Liver (tissue), 9 donors: Measurements from ENCODE around the gene ACP4. TPM values are rescaled to one million over a fixed set of nuclear protein-coding genes. Genes with fewer than 3 reads are reported as not detected.

Source experiments
- DNase-seq: peaks from one replicate; pipeline ENCODE4 v3.0.0-alpha.2; 2017; ENCODE audit warnings: low spot score
- H3K27ac ChIP-seq, 2 donors: one replicate each; pipeline ENCODE4 v1.7.0; 2013; ENCODE audit warnings: inconsistent platforms in 2 of 2, low read length in 2 of 2, control low read depth in 1 of 2, low read depth in 1 of 2, mild to moderate bottlenecking in 1 of 2
- H3K27me3 ChIP-seq, 4 donors: one replicate each; pipeline versions ENCODE4 v1.6.1 to v1.7.0; 2013; ENCODE audit warnings: low read length in 3 of 4, inconsistent platforms in 1 of 4, mild to moderate bottlenecking in 1 of 4, moderate library complexity in 1 of 4; ENCODE audit not compliant: control insufficient read depth in 4 of 4, insufficient read depth in 4 of 4
- H3K36me3 ChIP-seq, 4 donors: one replicate each; pipeline versions ENCODE4 v1.6.1 to v1.7.0; 2013; ENCODE audit warnings: low read length in 3 of 4, mild to moderate bottlenecking in 3 of 4, low read depth in 1 of 4, moderate library complexity in 1 of 4; ENCODE audit not compliant: control insufficient read depth in 4 of 4, insufficient read depth in 3 of 4
- H3K4me1 ChIP-seq, 4 donors: one replicate each; pipeline versions ENCODE4 v1.6.1 to v1.7.0; 2013; ENCODE audit warnings: low read length in 3 of 4, mild to moderate bottlenecking in 3 of 4, moderate library complexity in 1 of 4; ENCODE audit not compliant: control insufficient read depth in 4 of 4, insufficient read depth in 4 of 4
- H3K4me3 ChIP-seq, 3 donors: one replicate each; pipeline versions ENCODE4 v1.6.1 to v1.7.0; 2013; ENCODE audit warnings: low read length in 3 of 3, control low read depth in 1 of 3, low read depth in 1 of 3, mild to moderate bottlenecking in 1 of 3
- H3K9ac ChIP-seq, 2 donors: one replicate each; pipeline ENCODE4 v1.7.0; 2013; ENCODE audit warnings: low read length in 2 of 2, mild to moderate bottlenecking in 2 of 2, moderate library complexity in 2 of 2, control low read depth in 1 of 2, low read depth in 1 of 2
- H3K9me3 ChIP-seq, 4 donors: one replicate each; pipeline versions ENCODE4 v1.6.1 to v1.7.0; 2013; ENCODE audit warnings: low read length in 3 of 4; ENCODE audit not compliant: control insufficient read depth in 4 of 4
- EGR1 ChIP-seq, 2 donors: IDR thresholded peaks; 2 replicates each; pipeline ENCODE4 v1.6.1; 2016 to 2018; ENCODE audit warnings: antibody characterized with exemption in 2 of 2, low read depth in 2 of 2
- FOXA1 ChIP-seq: IDR thresholded peaks from 2 replicates; pipeline ENCODE4 v1.6.1; 2016; ENCODE audit warnings: antibody characterized with exemption
- FOXA2 ChIP-seq: IDR thresholded peaks from 2 replicates; pipeline ENCODE4 v1.6.1; 2016; ENCODE audit warnings: antibody characterized with exemption
- GABPA ChIP-seq, 2 donors: IDR thresholded peaks in 1 of 2; conservative IDR thresholded peaks in 1 of 2; 2 replicates each; pipeline ENCODE4 v1.6.1; 2016; ENCODE audit warnings: antibody characterized with exemption in 2 of 2, mild to moderate bottlenecking in 1 of 2, moderate library complexity in 1 of 2
- HNF4A ChIP-seq, 2 donors: conservative IDR thresholded peaks; 2 replicates each; pipeline ENCODE4 v1.6.1; 2016; ENCODE audit warnings: antibody characterized with exemption in 2 of 2, mild to moderate bottlenecking in 2 of 2
- JUND ChIP-seq, 2 donors: IDR thresholded peaks; 2 replicates each; pipeline ENCODE4 v1.6.1; 2016; ENCODE audit warnings: antibody characterized with exemption in 2 of 2
- NR2F2 ChIP-seq: IDR thresholded peaks from 2 replicates; pipeline ENCODE4 v1.6.1; 2016; ENCODE audit warnings: antibody characterized with exemption
- RAD21 ChIP-seq, 2 donors: IDR thresholded peaks; 2 replicates each; pipeline ENCODE4 v1.6.1; 2016; ENCODE audit warnings: antibody characterized with exemption in 2 of 2, mild to moderate bottlenecking in 2 of 2
- RXRA ChIP-seq, 2 donors: IDR thresholded peaks; 2 replicates each; pipeline ENCODE4 v1.6.1; 2017 to 2018; ENCODE audit warnings: antibody characterized with exemption in 2 of 2, mild to moderate bottlenecking in 1 of 2
- TAF1 ChIP-seq: conservative IDR thresholded peaks from 2 replicates; pipeline ENCODE4 v1.6.1; 2016; ENCODE audit warnings: antibody characterized with exemption, mild to moderate bottlenecking
- YY1 ChIP-seq: IDR thresholded peaks from 2 replicates; pipeline ENCODE4 v1.6.1; 2016; ENCODE audit warnings: antibody characterized with exemption, mild to moderate bottlenecking
- WGBS: extraction: QIAGEN DNeasy Blood & Tissue Kit; methylation state at CpG from one replicate; pipeline ENCODE4 v1.1.7; 2013; 5-methylcytosine and 5-hydroxymethylcytosine counted together
- polyA plus RNA-seq, 2 donors: library from polyadenylated mRNA; stranded (reverse) in 1 of 2; unstranded in 1 of 2; fragments of 200-250 nt in 1 of 2; fragments of >200 nt in 1 of 2; fragmentation: Nextera tagmentation in 1 of 2; extraction: Ambion mirVana in 1 of 2; gene quantifications; one replicate each; pipeline versions ENCODE4 v1.2.1 to v1.2.3, GENCODE V29; 2013 to 2015
- total RNA-seq, 2 donors: library from RNA; depleted of rRNA; stranded (reverse); fragments of >200 nt; gene quantifications; one replicate each; pipeline ENCODE4 v1.2.3, GENCODE V29; 2014
- TF ChIP-seq, protein P1 (sequence below): IDR thresholded peaks from 2 replicates; pipeline ENCODE4 v1.6.1; 2016; ENCODE audit warnings: antibody characterized with exemption, mild to moderate bottlenecking
- TF ChIP-seq, protein P2 (sequence below): IDR thresholded peaks from 2 replicates; pipeline ENCODE4 v1.6.1; 2016; ENCODE audit warnings: antibody characterized with exemption
- TF ChIP-seq, protein P3 (sequence below): fragments of 150-350 bp; IDR thresholded peaks from 2 replicates; pipeline ENCODE4 v1.5.1; 2017; ENCODE audit warnings: improper control_type of control experiment, low read depth, low read length; ENCODE audit not compliant: missing input control
- TF ChIP-seq, protein P4 (sequence below): IDR thresholded peaks from 2 replicates; pipeline ENCODE4 v1.6.1; 2016; ENCODE audit warnings: antibody characterized with exemption
- donor health status: healthy.
- donor health status: healthy.
- donor health status: healthy.
- donor health status: healthy.
- donor health status: healthy.

Gene ACP4
- total and polyA plus RNA-seq, 4 donors: 0.06 to 0.19 TPM; not detected in 2

DNA sequence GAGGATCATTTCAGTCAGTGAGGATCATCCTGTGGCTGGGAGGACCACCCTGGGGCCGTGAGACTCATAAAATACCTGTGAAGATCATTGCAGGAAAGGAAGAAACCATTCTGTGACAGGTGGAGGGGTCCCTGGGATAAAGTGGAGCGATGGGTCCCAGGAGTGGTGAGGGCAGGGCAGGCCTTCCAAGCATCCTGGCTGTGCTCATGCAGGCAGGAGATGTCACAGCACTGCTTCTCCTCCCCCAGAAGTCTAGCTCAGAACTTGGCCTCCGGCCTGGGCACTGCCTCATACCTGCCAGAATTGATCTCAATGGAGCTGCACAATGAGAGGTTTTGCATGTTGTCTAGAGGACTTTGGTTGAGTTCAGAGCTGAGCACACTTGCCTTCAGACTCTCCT, 22.3 kb downstream of the ACP4 start:
- DNase-seq: no peak
- Histone ChIP-seq H3K27ac (no peak overlapping the region), H3K9me3 (no peaks in the 10 kb centered on the region), H3K9ac (no peak overlapping the region), H3K4me3 (no peak overlapping the region), H3K4me1 (no peaks in the 10 kb centered on the region), H3K27me3 (peaks cover 0 to 5% (median 2%) of the 10 kb centered on the region in 4 donors), H3K36me3 (no peaks in the 10 kb centered on the region)
- 62% methylated on average over 3 of the region's 3 CpGs for WGBS
- TF ChIP-seq JUND (IDR thresholded peaks at IDR 0.05): no peak
- no peak for TF ChIP-seq NR2F2
- TF ChIP-seq, protein P1, sequence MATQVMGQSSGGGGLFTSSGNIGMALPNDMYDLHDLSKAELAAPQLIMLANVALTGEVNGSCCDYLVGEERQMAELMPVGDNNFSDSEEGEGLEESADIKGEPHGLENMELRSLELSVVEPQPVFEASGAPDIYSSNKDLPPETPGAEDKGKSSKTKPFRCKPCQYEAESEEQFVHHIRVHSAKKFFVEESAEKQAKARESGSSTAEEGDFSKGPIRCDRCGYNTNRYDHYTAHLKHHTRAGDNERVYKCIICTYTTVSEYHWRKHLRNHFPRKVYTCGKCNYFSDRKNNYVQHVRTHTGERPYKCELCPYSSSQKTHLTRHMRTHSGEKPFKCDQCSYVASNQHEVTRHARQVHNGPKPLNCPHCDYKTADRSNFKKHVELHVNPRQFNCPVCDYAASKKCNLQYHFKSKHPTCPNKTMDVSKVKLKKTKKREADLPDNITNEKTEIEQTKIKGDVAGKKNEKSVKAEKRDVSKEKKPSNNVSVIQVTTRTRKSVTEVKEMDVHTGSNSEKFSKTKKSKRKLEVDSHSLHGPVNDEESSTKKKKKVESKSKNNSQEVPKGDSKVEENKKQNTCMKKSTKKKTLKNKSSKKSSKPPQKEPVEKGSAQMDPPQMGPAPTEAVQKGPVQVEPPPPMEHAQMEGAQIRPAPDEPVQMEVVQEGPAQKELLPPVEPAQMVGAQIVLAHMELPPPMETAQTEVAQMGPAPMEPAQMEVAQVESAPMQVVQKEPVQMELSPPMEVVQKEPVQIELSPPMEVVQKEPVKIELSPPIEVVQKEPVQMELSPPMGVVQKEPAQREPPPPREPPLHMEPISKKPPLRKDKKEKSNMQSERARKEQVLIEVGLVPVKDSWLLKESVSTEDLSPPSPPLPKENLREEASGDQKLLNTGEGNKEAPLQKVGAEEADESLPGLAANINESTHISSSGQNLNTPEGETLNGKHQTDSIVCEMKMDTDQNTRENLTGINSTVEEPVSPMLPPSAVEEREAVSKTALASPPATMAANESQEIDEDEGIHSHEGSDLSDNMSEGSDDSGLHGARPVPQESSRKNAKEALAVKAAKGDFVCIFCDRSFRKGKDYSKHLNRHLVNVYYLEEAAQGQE: no peak
- TF ChIP-seq, protein P2, sequence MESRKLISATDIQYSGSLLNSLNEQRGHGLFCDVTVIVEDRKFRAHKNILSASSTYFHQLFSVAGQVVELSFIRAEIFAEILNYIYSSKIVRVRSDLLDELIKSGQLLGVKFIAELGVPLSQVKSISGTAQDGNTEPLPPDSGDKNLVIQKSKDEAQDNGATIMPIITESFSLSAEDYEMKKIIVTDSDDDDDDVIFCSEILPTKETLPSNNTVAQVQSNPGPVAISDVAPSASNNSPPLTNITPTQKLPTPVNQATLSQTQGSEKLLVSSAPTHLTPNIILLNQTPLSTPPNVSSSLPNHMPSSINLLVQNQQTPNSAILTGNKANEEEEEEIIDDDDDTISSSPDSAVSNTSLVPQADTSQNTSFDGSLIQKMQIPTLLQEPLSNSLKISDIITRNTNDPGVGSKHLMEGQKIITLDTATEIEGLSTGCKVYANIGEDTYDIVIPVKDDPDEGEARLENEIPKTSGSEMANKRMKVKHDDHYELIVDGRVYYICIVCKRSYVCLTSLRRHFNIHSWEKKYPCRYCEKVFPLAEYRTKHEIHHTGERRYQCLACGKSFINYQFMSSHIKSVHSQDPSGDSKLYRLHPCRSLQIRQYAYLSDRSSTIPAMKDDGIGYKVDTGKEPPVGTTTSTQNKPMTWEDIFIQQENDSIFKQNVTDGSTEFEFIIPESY: no peak
- no peak for TF ChIP-seq EGR1 (IDR thresholded peaks at IDR 0.05; ENCODE audit: low read depth in 2 of 2)
- no peak for TF ChIP-seq TAF1
- TF ChIP-seq HNF4A (conservative IDR thresholded peaks at IDR 0.05): no peak
- no peak for TF ChIP-seq FOXA2
- TF ChIP-seq, protein P3, sequence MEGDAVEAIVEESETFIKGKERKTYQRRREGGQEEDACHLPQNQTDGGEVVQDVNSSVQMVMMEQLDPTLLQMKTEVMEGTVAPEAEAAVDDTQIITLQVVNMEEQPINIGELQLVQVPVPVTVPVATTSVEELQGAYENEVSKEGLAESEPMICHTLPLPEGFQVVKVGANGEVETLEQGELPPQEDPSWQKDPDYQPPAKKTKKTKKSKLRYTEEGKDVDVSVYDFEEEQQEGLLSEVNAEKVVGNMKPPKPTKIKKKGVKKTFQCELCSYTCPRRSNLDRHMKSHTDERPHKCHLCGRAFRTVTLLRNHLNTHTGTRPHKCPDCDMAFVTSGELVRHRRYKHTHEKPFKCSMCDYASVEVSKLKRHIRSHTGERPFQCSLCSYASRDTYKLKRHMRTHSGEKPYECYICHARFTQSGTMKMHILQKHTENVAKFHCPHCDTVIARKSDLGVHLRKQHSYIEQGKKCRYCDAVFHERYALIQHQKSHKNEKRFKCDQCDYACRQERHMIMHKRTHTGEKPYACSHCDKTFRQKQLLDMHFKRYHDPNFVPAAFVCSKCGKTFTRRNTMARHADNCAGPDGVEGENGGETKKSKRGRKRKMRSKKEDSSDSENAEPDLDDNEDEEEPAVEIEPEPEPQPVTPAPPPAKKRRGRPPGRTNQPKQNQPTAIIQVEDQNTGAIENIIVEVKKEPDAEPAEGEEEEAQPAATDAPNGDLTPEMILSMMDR: no peak

DNA sequence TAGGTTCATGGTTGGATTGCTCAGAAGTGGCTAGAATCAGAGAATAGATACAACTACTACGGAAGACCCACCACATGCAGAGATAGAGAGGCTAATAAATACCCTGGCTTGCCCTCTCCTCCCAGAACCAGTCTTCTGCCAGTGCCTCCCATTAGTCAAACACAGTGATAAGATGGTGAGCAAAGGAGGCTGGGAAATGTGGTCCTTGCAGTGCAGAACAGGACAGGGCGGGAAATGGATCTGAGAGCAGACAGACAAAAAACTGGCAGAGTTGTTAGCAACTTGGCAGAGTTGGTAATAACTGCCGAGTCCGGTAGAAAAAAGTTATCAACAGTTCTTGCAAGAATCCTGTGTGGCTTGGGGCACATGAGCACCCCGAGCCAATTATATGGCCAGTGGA, 24.7 kb downstream of the ACP4 start:
- no peak overlapping the region for H3K4me3 ChIP-seq
- no peak overlapping the region for H3K27ac ChIP-seq
- TF ChIP-seq JUND (IDR thresholded peaks at IDR 0.05) (no peak), RXRA (IDR thresholded peaks at IDR 0.05) (no peak), YY1 (no peak), GABPA (IDR thresholded peaks at IDR 0.05 in 1 of 2, conservative IDR thresholded peaks at IDR 0.05 in 1 of 2) (no peak), FOXA1 (no peak), TAF1 (no peak), RAD21 (IDR thresholded peaks at IDR 0.05) (no peak), FOXA2 (no peak), EGR1 (IDR thresholded peaks at IDR 0.05; ENCODE audit: low read depth in 2 of 2) (no peak), NR2F2 (no peak)
- TF ChIP-seq, protein P4, sequence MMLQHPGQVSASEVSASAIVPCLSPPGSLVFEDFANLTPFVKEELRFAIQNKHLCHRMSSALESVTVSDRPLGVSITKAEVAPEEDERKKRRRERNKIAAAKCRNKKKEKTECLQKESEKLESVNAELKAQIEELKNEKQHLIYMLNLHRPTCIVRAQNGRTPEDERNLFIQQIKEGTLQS: no peak
- TF ChIP-seq, protein P1: no peak
- TF ChIP-seq, protein P3: no peak
- TF ChIP-seq, protein P2: no peak

More for the DNA sequence above, 24.7 kb downstream of the ACP4 start:
- Histone ChIP-seq H3K36me3 (no peaks in the 10 kb centered on the region), H3K4me1 (no peaks in the 10 kb centered on the region), H3K9ac (no peak overlapping the region), H3K9me3 (no peaks in the 10 kb centered on the region), H3K27me3 (peaks cover 0 to 18% (median 12%) of the 10 kb centered on the region in 4 donors)
- no peak for DNase-seq
- 80% methylated on average over 5 of the region's 5 CpGs for WGBS
